GM18498 (cell line): Measurements from ENCODE around the gene SH3D21.

Experiments used
- ATAC-seq: cut with Tn5 transposase; IDR thresholded peaks from one replicate; pipeline ENCODE4 v1.9.1; 2021; ENCODE audit warnings: mild to moderate bottlenecking, moderate library complexity; ENCODE audit not compliant: unreplicated experiment

The SH3D21 gene

DNA sequence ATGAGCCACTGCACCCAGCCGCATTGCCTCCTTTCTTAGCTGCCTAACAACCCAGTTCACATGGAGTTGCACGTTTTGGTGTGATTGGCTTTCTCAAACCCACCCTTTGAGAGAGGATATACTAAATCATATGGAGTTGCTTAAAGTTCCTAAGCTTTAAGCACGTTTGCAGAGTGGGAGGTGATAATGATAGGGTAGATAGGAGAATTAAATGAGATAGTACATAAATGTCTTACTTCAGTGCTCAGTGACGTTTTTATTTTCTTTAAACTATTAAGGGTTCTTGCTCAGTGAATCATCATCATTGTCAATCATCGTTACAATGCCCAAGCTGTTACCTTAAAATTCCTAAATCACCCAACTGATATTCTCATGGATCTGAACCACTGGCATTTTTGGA lies 2.9 kb upstream of the SH3D21 start:
- ATAC-seq, result no peak

DNA sequence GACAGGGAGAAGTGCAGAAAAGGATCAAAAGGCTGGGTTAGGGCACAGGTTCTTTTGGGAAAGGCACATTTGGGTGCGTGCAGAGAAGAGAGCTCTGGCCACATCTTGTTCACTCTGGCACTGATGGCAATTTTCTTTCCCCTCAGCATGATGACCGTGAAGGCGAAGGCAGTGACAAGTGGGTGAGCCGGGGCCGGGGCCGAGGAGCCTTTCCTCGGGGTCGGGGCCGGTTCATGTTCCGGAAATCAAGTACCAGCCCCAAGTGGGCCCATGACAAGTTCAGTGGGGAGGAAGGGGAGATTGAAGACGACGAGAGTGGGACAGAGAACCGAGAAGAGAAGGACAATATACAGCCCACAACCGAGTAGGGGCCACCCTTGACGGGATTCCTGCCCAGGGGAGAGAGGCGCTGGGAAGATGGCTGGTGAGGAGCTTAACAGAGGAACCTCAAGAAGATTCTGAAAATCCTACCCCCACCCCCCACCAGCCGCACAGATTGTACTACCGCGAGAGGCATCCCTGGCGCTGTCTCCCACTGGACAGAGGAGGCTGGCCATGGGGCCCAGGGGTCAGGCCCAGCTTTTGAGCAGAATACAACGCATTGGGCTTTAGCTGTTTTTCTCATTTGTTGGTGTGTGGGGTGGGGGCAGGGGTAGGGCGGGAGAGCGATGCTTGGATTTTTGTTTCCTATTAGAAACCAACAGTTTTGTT lies 2.4 kb upstream of the SH3D21 start:
- no peak for ATAC-seq

DNA sequence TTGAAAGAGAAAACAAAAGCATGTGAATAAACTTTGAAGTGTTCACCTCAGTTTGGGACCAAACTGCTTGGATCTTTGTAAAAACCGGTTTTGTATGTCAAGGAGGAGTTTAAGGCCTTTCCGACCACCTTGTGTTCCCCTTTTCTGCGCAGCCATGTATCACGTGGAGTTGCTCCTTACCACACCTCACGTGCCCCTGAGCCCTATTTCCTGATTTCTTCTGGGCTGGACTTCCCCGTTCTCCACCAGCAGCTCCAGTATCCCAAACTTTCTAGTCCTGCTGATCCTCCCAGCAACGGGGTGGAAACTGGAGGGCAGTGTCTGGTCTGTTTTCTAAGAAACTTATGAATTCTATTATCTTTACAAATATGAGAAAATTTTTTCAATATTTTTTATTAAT lies 1.6 kb upstream of the SH3D21 start:
- ATAC-seq, result no peak

DNA sequence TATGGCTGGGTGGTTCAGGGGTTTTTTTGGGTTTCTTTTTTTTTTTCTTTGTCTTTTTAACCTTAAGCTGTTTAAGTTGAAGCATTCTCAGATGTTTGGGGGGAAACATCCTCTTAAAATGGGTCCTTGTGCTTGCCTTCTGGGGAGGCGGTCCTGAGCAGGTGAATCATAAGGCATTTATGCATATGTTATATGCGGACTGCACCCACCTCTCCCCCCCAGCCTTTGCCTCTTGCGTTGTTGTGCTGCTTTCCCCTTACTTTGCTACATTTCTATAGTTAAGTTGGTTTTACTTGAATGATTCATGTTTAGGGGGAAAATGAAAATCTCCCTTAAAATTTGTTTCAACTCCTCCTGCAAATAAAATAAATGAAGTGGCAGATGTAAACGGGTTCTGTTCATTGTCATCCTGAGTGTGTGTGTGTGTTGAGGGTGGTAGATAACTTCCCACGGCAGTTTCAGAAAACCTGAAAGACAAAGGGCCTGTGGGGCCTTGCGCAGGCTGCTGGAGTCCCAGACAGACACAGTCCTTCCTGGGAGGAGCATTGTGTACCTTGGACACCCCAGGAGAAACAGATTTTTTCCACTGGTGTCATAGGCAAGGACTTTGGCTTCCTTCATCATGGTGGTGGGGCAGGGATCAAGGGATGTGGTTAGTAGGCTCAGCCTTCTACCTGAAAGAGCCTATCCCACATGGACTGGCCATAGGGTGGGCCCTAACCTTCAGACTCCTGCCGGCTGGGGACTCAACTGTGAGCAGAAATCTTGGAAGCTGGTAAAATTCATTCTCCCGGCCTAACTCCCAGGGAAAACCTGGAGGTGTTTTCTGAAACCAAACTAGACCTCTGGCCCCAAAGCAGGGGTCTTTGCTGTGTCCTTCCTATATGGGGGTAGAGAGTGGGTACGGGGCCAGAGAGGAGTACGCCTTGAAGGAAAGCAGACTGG lies 926 bp upstream of the SH3D21 start:
- ATAC-seq, result no peak

DNA sequence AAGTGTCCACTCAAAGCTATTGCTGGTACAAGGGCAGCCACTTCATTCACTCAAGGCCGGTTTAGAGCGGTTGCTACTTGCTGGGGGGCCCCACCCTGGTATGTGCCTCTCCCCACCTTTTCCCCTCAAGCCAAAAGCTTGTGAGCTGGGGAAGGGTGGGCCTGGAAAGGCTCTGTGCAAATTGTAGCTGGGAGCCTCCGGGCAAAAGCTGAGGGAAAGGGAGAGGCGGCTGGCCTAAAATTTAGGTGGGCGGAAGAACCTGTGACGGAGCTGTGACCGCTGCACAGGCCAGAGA lies 306 bp upstream of the SH3D21 start:
- no peak for ATAC-seq

DNA sequence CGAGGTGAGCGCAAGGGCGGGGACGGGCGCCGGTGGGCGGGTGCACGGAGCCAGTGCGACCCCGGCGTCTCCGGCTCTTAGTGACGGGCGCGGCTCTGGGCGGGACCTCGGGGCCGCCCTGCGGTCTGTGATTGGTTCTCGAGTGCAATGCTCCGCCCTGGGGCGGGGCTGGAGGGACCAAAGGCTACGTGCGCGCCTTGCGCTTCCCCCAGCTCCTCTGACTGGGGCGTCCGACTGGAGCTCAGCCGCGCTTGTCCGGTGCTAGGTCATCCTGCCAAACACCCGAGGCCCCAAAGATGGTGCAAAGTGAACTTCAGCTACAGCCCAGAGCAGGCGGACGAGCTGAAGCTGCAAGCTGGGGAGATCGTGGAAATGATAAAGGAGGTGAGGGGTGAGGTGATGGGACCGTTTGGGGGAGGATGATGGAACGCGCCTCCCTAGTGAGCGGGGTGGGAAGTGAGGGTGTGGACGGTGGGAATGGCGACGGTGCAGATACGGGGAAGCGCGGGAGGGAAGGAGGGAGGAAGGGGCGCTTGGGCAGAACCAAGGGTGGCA lies 811 bp downstream of the SH3D21 start:
- peak; percentile 99 for ATAC-seq

DNA sequence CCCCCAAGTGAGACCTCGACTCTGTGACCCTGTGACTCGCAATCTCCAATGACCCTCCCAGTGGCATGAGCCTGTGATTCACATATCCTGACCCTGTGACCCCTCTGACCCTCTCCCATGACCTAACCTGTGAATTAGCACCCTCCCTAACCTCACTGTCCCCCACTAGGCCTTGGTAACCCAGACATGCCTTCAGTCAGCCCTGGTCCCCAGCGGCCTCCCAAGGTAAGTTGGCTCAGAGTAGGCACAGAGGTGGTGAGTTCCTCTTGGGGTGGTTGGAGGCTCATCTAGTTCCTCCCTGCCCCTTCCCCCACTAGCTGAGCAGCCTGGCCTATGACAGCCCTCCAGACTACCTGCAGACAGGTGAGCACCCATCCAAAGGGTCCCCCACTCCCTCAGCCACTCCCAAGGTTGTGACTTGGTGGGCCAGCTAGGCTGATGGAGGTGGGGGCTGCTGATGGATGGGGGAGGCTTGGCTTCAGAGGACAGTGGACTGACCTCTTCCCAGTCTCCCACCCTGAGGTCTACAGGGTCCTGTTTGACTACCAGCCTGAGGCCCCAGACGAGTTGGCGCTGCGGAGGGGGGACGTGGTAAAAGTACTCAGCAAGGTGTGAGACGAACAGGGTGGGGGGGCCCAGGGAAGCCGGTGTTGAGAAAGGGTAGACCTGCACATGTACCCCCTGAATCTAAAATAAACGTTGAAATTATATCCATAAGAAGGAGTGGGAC lies 1.6 kb downstream of the SH3D21 start:
- no peak for ATAC-seq

DNA sequence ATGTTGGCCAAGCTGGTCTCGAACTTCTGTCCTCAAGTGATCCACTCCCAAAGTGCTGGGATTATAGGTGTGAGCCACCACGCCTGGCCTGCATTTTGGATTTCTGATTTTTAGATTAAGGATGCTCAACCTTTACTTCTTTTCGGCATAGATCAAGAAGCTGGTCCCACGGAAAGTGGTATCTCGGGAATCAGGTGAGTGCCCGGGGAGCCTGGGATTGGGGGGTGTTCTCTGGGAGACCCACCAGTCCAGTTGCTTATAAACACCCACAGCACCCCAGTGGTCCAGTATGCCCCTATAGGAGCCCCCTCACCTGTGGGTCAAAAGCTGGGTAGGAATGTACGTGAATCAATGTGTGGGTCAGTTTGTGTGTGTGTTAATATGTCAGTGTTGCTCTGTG lies 3.2 kb downstream of the SH3D21 start:
- ATAC-seq, result no peak

DNA sequence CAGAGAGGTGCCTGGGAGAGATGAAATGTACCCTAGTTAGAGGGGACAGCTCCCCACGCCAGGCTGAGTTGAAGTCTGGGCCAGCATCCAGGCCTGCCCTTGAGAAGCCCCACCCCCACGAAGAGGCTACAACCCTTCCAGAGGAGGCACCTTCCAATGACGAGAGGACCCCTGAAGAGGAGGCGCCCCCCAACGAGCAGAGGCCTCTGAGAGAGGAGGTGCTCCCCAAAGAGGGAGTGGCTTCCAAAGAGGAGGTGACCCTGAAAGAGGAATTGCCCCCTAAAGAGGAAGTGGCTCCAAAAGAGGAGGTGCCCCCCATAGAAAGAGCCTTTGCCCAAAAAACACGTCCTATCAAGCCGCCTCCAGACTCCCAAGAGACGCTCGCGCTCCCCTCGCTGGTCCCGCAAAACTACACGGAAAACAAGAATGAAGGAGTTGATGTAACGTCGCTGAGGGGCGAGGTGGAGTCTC lies 14.2 kb downstream of the SH3D21 start:
- no peak for ATAC-seq

DNA sequence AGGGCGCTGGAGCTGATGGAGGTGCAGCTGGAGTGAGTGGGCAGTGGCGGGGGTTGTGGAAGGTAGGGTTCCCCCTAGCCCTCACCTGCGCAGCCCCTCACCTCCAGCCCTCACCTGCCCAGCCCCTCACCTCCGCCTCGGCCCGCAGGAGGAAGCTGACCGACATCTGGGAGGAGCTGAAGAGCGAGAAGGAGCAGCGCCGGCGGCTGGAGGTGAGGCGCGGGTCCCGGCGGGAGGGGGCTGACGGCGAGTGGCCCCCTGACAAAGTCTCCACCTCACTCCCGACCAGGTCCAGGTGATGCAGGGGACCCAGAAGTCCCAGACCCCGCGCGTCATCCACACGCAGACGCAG lies 14.6 kb downstream of the SH3D21 start:
- no peak for ATAC-seq

DNA sequence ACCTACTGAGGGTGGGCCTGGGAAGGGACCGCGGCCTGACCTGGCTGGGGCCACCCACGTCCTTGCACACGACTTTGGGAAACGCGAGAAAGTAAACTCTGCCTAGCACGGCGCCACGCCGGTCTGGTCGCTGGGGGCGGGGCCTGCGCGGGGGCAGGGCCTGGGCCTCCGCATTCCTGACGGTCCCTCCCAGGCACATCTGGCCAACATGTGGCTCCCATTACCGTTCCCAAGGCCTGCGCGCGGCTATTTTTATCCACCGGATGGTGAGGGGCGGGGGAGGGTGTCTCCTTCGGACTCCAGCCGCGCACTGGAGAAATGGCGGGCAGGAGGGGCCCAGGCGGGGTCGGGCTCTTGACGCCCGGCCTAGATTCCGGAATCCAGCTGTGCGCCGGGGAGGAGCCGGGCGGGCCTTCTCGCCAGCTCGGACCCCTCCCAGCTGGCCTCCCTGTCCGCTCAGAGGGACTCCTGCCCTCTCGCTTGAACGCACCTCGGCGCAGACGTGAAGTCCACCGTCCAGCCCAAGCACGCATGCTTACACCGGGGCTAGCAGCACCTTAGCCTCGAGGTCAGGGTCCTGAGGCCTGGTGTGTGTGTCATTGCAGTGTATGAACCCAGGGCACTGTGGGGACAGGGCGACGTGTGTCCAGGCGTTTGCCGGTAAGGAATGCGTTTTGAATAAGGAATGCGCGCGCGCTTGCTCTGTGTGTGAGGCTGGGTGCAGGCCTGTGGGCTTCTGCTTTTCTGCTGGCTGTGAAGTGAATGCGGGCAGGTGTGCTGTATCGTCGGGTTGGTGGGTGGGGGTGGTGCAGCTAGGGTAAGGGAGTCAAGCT lies 15.2 kb downstream of the SH3D21 start:
- no peak for ATAC-seq

DNA sequence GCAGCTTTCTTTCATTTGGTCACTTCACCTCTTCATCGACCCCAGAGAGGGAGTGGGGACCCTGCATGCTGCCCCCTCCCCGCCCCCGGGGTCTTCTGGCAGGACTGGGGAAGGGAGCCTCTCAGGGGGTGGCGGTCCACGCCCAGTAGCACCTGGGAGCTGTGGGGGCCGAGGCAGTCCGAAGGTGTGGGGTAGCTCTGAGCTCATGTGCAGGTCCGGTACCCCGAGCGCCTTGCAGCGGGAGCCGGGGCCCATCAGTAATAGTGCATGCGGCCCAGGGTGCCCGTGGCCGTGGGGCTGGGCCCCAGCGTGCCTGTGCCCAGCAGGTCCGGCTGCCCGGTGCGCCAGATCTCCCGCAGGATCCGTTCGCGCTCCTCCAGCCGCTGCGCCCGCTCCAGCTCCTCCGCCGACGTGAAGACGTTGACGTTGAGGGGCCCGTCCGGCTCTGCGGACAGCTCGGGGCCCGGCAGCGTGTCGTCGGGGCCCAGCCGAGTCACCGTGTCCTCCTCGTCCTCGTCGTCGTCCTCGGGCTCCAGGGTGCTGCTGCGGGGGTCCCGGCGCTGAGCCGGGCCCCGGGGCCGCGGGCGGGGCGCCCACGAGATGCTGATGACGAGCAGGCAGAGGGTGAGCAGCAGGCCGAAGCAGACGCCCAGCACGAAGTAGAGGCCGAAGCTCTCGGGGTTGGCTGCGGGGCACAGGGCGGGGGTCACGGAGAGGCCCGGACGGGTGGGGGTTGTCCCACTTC lies 16.0 kb downstream of the SH3D21 start:
- ATAC-seq, result no peak

DNA sequence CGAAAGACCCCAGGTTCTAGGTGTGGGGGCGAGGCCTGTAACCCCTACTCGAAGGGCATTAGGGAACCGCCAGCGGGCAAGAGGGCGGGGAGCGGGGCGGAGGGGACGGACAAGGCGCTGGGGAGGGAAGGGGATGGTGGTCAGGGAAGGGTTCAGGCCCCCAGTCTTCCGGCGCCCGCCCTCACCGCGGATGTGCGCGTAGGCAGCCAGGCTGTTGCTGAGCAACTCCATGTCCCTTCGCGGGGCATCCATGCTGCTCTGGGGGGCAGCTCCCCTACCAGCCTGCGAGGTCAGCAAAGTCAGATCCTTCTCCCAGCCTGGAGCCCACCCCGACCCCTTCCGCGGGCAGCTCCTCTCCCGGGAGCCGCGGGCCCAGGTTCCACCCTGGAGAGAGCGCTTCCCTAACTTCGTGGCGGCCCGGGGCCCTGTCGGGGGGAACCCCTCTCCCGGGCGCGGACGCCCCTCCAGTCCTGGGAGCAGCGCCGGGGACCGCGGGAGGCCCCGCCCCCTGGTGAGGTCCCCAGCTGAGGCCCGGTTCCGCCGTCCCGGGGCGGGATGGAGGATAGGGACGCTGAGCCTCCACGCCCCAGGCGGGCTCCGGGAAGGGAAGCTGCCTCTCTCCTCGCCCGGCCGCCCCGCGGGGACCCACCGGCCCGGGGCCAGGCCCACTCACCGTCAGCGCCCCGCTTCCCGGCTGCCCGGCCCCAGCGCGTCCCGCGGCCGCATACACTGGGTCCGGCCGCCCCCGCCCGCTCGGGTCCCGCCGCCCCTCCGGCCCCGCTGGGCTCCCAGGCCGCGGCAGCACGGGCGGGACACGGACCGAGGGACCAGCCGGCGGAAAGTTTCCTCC lies 16.8 kb downstream of the SH3D21 start:
- ATAC-seq, result peak; percentile 43

DNA sequence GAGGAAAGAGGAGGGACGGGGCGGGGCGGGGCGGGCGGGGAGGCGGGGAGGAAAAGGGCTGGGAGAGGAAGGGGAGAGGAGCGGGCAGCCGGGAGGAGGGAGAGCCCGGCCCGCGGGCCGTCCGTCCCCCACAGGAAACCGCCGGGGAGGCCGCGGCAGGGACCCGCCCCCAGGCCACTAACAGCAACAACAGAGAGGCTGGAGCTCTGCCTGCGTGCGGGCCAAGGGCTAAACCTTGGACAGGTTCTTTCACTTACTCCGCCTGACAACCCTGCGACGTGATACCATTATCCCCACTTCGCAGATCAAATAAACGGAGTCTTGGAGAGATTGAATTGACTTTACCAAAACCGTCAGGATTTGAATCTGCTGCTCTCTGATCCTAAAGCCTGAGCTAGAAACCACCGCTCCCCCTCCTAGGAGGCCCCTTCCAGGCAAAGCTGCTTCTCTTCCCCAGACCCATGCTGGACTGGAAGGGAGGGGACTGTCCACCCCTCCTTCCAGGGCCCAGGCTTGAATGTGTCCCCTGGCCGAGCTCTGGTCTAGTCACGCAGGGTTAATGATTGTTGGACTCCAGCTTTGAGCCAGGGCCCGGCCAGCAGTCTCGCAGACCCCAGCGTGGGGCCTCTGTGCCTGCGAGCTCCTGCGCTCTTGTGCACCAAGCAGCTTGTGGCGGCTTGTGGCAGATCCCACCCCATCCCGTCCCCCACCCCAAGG lies 17.6 kb downstream of the SH3D21 start, which contains the start of gene EVA1B:
Gene EVA1B, minus strand, starts transcription at position 10 of the 717 bp plus-strand sequence. CDS start 608 bp downstream, outside the sequence.
- ATAC-seq, result peak; percentile 57

DNA sequence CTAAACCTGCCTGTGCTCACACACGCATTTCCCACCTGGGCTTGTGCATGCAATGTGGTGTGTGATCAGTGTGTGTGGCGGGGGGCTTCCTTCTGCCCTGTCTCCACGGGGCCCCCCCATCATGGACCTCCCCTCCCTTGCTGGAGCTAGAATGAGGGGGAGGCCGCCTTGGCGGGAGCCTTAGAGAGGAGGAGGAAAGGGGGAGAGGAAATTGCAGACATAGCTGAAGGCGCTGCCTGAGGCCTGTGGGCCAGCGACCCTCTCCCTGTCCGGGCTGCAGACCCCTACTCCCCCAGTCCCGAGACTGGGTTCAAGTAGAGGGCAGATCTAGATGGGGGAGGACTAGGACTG lies 18.2 kb downstream of the SH3D21 start:
- no peak for ATAC-seq

DNA sequence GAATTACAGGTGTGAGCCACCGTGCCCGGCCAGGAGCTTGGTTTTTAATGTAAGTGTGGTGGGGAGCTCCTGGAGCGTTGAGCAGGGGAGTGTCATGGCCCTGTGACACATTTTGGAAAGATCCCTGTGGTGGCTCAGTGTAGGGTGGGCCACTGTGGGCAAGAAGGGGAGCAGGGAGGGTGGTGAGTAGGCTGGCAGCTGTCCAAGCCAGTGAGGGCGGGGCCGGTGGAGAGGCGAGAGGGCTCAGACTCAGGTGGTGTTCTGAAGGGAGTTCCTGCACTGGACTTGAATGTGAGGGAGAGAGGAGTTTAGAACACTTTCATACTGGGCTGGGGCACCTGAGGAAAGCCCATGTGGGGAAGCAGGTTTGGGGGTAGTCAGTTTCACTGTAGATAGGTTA lies 20.3 kb downstream of the SH3D21 start:
- ATAC-seq, result no peak

DNA sequence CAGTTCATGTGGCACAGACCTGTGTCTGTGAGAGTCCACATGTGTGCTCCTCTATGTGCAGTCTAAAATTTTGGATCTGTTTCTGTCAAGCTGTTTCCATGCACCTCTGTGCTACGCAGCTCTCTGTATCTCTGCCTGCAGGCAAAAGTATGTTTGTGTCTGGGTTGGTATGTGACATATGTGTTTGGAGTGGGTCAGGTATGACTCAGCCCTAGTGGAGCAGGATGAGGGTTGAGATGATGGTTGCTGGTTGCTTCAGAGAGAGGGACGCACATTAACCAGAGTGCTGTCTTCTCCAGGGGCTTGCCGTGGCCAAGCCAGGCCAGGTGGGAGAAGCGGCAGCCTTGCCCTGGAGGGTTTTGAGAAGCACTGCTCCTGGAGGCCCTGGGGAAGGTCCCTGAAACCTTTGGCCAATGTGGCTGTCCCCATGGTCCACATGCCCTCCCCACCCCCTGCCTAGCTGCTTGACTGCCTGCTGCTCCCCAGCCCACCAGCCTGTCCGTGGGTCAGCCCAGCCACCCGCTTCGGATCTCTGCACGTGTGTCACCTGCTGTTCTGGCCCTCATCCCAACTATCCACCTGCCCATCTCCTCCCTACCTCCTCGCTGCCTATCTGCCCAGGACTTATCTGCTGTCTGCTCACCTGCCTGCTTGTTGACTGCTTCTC lies 21.4 kb downstream of the SH3D21 start:
- ATAC-seq, result no peak

DNA sequence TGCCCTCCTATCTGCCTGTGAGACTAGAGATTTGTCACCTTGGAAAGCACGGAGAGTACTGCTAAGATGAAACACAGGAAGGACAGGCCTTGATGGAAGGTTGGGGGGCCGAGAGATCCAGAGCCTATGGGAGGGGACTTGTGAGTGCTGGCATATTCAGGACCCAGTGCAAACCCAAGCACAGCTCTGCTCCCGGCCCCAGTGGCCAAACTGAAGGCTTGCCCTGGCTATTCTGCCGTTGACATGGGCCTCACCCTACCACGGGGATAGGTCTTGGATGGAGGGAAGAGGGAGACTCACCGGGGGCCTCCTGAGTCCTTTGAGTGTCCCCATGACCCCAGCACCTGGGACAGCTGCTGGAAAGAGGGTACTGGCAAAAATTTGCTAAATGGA lies 21.9 kb downstream of the SH3D21 start:
- no peak for ATAC-seq
